NCI-H1105 (cell line): ENCODE results near the gene GCGR.

Experiments
- DNase-seq: peaks from one replicate; lab custom pipeline; 2025; lab: John Stamatoyannopoulos, UW

The GCGR gene

DNA sequence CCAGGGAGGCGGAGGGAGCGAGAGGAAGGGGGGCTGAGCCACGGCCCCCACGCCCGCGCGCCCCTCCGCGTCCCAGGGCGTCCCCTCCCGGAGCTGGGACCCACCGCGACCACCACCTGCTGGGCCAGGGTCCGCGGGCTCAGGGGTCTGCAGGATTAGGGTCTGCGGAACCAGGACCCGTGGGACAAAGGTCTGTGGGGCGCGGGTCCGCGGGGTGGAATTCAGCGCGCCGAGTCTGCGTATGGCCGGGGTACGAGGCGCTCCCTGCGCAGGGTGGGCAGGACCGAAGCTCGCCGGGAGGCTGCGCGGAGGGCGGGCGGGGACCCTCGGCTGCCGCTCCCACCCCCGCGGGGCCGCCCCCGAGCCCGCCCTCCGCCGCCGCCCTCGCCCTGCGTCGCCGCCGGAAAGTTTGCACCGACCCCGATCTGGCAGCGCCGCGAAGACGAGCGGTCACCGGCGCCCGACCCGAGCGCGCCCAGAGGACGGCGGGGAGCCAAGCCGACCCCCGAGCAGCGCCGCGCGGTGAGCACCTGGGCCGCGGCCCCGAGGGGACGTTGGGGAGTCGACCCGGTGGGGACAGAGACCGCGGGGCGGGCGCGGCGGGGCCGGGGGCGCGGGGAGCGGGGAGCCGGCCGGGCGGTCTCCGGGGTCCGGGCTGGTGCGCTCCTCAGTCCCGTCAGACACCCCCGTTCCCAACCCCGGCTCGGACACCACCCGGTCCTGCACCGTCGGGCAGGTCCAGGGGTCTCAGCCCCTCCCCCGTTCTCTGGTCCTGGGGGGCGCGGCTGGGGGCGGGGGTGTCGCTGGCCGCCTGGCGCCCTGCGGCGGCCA, at the start of gene GCGR:
GCGR (plus strand) TSS at position 423 of the 831 bp plus-strand sequence. CDS start 4,869 bp downstream, outside the sequence.
- DNase-seq: no peak

DNA sequence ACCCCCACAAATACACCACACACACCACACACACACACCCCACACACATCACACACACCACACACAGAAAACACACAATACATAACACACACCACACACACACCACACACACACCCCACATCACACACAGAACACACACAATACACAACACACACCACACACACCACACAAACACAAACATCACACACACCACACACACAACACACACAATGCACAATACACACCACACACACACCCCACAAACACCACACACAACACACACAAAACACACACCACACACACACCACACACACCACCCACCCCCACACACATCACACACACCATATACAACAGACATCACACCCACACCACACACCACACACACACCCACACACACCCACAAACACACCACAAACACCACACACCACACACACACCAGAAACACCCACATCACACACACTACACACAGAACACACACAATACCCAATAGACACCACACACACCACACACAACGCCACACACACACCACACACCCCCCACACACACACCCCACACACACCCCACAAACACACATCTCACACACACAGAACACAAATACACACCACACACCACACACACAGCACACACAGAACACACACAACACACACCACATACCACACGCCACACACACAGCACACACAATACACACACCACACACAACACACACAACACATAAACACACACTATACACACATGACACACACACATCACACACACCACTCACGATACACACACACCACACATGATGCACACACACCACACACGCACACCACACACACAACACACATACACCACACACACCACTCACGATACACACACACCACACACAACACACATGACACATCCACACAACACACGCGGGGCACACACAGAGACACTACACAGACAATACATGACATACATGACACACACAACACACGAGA, 11.0 kb upstream of the GCGR start:
- no peak for DNase-seq

DNA sequence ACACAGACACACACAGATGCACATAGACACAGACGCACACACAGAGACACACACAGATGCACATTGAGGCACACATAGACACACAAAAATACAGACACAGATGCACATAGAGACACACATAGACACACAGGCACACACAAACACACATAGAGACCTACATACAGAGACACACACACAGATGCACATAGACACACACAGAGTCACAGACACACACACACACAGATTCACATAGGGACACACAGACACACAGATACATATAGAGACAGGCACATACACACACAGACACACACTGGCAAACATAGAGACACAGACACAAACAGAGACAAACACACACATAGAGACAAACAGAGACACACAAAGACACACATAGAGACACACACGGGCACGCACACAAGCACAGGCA, 9.9 kb upstream of the GCGR start:
- no peak for DNase-seq

DNA sequence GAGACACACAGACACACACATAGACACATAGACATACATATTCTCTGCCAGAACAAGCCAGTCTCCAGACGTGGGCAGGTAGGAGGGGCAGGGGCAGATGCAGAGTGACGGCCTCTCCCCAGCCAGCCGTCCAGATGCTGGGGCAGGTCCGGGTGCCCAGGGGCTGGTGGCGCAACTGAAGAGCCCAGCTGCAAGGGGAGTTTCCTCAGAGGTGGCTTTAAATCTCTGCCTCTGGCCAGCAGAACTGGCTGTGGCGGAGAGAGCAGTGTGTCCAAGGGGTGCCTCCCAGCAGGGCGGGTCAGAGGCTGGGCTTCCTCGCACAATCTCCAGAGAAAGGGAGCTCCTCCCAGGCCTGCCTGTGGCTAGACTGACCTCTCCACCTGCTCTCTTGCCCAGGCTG, 9.4 kb upstream of the GCGR start:
- no peak for DNase-seq

DNA sequence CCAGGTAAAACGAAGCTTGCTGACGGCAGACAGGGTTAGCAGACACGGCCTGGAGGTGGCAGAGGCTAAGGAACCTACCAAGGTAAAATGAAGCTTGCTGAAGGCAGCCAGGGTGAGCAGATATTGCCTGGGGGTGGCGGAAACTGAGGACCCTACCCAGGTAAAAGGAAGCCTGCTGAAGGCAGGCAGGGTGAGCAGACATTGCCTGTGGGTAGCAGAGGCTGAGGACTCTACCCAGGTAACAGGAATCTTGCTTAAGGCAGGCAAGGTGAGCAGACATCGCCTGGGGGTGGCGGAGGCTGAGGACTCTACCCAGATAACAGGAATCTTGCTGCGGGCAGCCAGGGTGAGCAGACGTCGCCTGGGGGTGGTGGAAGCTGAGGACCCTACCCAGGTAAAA, 2.6 kb upstream of the GCGR start:
- no peak for DNase-seq

DNA sequence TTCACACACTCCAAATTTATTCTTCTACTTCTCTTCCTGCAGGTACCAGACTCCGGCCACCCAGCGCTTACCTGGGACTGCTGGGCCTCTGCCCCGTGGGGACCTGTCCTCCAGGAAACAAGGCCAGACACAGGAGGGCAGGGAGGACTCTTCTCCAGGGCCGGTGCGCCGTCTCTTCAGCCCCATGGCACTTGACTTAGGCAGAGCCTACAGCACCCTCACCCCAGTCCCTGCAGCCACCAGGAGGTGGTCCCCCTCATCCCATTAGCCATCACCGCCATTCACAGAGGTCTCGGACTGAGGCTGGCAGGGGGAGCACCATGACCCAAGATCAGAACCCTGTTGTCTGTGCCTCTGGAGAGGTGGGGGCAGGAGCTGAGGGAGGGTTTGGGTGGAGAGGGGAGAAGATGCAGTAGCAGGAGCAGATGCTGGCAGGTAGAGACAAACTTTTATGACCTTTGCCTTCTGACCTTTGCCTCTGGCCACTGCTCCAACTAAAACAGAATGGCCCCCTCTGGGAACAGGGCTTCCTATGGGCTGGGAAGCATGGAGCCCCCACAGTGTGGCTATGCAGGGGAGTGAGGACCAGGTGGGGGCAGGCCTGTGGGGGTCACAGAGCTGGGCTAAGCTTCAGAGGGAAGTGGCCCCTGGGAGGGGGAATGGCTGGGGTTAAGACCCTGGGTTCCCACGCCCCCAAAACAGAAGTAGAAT, 1.7 kb upstream of the GCGR start:
- no peak for DNase-seq

DNA sequence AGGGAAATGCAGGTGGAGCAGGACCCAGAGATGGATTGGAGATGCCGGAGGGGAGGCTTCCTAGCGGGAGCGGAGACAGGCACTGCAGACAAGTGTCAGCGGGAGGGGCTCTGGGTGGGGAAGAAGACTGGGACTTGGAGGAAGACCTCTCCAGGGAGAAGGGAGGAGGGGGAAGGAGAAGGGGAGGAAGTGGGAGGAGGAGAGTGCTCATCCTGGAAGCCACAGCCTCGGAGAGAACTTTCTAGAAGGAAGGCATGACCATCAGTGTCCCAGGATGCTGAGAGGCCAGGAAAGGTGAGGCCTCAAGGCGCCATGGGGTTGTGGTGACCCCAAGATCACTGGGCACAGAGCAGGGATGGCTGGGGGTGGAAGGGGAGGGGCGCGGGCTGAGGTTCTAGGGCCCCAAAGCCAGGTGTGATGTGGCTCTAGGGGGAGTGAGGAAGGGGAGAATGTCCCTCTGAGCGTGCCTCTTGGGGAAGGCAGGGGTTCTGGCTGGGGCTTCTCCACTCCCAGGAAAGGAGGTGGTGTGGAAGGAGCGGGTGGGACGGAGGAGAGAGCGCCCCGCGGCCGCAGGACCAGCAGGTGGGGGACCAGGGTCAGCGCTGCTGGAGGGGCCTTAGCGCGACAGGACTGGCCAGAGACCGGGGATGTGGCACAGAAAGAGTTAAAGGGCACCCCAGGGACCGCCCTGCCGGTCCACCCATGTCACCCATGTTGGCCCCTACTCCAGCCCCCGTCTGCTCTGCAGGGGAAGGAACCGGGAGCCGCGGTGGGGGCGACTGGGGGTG, 900 bp upstream of the GCGR start:
- DNase-seq: no peak

DNA sequence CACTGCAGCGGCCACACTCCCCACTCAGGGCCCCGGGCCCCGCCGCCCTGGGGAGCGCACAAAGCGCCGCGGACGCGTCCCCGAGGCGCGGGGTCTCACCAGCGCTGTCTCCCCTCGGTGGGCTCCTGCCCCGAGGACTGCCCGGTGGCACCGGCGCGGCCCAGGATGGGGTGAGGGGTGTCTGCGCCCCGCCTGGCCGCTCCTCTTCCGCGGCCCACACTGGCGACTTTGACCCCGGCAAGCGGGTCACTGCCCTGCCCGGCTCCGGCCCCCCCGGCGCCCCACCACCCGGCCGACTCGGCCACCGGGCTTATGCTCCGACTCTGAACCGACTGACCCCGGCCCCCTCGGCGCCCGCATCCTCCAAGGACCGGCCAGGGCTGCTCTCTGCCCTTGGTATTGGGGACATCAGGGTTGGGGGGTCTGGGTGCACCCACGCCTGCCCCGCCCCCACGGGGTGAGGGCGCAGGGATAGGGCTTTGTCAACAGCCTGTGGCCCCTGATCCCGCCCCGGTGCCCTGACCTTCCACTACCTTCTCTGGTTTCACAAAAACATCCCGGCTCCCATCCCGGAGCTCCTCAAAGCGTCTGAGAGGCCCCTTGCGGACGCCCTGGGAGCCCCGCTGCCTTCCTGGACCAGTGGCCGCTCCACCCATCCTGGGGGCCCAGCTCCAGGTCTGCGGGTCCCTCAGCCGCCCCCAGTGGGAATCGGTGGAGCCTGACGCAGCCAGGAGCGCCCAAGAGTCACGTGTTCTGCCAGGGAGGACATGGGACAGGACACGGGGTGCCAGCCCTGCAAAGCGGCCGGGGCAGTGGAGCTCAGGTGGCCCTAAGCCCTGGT, 829 bp downstream of the GCGR start:
- no peak for DNase-seq

DNA sequence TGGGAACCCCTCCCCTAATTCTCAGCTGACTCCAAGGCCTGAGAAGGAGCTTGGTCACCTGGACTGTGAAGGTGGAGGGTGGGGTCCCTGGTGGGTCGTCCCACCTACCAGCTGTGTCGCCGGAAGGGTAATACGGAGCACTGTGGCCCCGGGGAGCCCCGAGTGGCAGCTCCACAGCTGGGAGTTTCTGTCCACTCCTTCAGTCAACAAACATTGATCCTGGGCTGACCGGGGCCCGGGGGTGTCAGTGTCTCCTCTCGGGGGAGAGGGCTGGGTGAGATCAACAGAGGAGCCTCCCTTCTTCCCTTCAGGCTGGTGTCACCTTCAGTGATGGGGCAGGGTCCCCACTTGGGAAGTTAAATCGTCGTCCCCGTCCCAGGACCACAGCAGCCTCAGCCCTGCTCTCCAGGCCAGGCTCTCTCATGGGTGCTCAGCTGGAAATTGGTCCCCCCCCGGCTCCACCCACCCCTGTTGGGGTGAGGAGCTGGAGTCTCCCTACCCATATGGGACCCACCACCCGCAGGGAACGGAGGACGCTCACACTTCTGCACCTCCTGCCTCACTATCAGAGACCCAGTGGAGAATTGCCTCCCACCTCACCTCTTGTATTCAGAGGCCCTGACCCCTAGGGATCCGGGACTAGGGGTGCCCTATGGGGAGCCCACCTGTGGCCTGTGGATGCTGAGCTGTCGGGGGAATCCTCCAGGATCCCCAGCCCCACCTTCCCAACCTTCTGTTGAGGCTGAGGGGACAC, 1.9 kb downstream of the GCGR start:
- DNase-seq: no peak

DNA sequence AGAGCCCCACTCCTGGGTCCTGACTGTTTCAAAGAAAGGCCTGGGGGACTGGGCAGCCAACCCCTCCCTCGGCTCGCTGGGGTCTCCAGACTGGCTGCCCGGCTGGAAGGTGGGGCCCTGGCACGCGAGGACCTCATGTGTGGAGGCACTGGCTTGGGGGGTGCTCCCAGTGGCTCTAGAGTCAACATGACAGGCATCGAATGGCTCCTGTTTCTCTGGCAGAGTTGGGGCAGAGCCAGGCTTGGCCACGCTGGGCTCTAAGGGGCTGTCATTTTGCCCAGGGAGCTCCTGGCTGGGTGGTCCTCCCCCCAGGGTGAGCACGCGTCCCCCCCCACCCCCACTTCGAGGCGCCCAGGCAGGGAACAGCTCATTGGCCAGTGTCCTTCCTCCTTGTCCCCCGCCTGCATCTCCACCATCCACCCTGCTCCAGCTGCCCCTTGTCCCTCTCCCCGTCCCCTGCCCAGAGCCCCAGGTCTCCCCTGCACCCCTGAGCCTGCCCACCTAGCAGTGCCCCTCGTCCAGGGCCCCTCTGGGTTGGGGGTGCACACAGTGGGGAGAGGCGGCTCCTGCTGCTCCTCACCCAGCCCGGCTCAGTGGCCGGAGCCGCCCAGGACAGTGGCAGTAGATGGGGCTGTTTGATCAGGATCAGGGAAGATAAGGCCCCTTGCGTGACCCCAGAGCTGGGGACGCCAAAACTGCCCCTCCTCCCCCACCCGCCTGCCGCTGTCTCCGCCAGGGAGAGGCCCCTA, 2.7 kb downstream of the GCGR start:
- DNase-seq: no peak

DNA sequence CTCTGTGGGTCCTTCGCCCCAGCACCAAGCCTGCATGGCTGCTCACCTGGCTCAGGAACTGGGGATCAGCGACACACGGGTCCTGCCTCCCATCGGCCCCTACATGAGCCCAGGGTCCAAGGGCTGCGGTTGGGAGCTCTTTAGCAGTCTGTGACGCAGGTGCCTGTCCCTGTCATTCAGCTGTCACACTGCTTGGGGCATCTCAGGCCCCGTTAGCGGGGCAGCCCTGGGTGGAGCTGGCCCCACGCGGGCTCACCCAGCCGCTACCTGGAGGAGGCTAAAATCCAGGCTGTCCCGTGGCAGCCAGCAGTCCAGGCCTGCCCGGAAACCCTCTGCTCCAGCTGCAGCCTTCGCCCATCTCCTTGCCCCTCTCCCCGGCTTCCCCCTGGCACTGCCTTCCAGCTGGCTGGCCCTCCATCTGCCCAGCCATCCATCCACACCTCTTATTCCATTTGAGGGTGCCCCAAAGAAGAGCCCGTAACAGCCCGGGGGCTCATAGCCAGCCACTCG, 3.3 kb downstream of the GCGR start:
- no peak for DNase-seq

DNA sequence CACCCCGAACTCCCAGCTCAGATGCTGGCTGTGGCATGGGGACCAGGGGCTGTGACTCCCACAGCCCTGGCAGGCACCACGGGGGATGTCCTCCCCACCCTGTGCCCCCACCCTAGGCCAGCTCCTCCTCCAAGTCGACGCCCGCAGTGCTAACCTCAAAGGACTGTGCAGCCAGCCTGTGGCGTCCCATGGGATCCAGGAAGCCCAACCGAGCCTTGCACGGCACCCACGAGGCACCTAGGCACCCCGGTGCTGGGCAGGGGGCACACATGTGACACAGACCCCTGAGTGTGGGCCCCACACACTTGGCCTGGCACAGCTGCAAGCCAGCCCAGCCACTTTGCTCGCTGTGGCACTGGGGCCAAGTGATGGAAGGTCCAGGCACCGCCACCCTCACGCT, 3.9 kb downstream of the GCGR start:
- DNase-seq: no peak

DNA sequence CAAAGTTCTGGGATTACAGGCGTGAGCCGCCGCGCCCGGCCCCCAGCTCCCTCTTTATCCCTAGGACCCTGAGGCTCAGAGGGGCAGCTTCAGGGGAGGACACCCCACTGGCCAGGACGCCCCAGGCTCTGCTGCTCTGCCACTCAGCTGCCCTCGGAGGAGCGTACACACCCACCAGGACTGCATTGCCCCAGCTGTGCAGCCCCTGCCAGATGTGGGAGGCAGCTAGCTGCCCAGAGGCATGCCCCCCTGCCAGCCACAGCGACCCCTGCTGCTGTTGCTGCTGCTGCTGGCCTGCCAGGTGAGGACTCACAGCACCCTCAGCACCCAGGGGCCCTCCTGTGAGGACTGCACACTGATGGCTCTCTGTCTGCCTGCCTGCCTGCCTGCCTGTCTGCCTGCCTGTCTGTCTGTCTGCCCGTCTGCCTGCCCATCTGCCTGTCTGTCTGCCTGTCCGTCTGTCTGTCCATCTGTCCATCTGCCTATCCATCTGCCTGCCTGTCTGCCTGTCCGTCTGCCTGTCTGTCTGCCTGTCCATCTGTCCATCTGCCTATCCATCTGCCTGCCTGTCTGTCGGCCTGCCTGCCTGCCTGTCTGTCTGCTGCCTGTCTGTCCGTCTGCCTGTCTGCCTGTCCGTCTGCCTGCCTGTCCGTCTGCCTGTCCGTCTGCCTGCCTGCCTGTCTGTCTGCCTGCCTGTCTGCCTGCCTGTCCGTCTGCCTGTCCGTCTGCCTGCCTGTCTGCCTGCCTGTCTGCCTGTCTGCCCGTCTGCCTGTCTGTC, 5.0 kb downstream of the GCGR start:
- no peak for DNase-seq

DNA sequence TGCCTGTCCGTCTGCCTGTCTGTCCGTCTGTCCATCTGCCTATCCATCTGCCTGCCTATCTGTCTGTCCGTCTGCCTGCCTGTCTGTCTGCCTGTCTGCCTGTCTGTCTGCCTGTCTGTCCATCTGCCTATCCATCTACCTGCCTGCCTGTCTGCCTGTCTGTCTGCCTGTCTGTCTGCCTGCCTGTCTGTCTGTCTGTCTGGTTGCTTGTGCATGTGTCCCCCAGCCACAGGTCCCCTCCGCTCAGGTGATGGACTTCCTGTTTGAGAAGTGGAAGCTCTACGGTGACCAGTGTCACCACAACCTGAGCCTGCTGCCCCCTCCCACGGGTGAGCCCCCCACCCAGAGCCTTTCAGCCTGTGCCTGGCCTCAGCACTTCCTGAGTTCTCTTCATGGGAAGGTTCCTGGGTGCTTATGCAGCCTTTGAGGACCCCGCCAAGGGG, 5.6 kb downstream of the GCGR start:
- no peak for DNase-seq

DNA sequence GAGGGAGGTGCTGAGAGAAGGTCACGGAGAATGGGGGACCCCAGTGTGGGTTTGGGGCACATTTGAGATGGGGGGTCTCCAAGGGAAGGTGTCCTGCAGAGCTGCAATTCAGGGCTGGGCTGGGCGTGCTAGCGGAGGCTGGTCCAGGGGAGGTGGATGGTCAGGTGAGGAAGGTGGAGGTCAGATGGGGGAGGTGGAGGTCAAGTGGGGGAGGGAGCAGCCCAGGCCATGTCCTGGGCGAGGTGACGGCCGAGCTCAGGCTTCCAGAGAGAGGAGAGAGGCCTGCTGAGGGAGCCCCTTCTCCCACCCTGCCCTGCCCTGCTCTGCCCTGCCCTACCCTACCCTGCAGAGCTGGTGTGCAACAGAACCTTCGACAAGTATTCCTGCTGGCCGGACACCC, 6.5 kb downstream of the GCGR start:
- DNase-seq: no peak

DNA sequence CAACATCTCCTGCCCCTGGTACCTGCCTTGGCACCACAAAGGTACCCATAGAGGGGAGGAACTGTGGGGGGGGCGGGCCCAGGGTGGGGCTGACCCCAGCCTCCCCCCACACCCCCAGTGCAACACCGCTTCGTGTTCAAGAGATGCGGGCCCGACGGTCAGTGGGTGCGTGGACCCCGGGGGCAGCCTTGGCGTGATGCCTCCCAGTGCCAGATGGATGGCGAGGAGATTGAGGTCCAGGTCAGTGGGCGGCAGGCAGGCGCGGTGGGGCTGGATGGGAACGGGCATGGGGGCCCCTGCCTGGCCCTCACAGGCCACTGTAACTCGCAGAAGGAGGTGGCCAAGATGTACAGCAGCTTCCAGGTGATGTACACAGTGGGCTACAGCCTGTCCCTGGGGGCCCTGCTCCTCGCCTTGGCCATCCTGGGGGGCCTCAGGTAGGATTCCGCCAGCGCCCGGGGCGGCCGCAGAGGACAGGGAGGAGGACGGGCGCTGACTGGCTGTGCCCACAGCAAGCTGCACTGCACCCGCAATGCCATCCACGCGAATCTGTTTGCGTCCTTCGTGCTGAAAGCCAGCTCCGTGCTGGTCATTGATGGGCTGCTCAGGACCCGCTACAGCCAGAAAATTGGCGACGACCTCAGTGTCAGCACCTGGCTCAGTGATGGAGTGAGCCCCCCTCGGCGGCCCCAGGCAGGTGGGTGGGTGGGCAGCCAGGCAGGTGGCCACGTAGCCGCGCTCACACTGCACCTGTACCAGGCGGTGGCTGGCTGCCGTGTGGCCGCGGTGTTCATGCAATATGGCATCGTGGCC, 7.1 kb downstream of the GCGR start:
- no peak for DNase-seq
